Fibroblast of lung (primary cell): ENCODE data around the gene ADRA2C. TPM values are rescaled to one million over a fixed set of nuclear protein-coding genes. Genes with fewer than 3 reads are reported as not detected.

Experiments used
- DNase-seq, 2 donors: peaks; one replicate each; pipeline versions ENCODE4 v3.0.0 to v3.0.0-alpha.2; 2010; ENCODE audit warnings: low read depth in 2 of 2
- H2AFZ ChIP-seq: 2 replicates; pipeline ENCODE4 v1.5.1; 2012; ENCODE audit warnings: low read length, control low read depth, inconsistent platforms
- H3K27ac ChIP-seq: 2 replicates; pipeline ENCODE4 v1.5.1; 2011; ENCODE audit warnings: low read length, control low read depth; ENCODE audit not compliant: insufficient read depth
- H3K27me3 ChIP-seq: 2 replicates; pipeline ENCODE4 v1.5.1; 2011; ENCODE audit warnings: mild to moderate bottlenecking, low read length; ENCODE audit not compliant: control insufficient read depth, insufficient read depth
- H3K36me3 ChIP-seq: 2 replicates; pipeline ENCODE4 v1.5.1; 2011; ENCODE audit warnings: low read length; ENCODE audit not compliant: control insufficient read depth, insufficient read depth
- H3K4me1 ChIP-seq: 2 replicates; pipeline ENCODE4 v1.5.1; 2011; ENCODE audit warnings: low read length; ENCODE audit not compliant: control insufficient read depth, insufficient read depth; ENCODE audit errors: extremely low read depth
- H3K4me2 ChIP-seq: 2 replicates; pipeline ENCODE4 v1.5.1; 2011; ENCODE audit warnings: low read length, control low read depth; ENCODE audit not compliant: insufficient read depth; ENCODE audit errors: extremely low read depth
- H3K4me3 ChIP-seq, 4 experiments: fragments of 200-600 bp in 1 of 4; sonication (generic) in 1 of 4; replicated peaks in 1 of 4; 2 replicates each; pipeline ENCODE4 v1.5.1; 2011 to 2016; ENCODE audit warnings: low read length in 4 of 4, low read depth in 3 of 4, mild to moderate bottlenecking in 3 of 4, control low read depth in 2 of 4, inconsistent platforms in 1 of 4, mixed read lengths in 1 of 4; ENCODE audit not compliant: insufficient read depth in 1 of 4; ENCODE audit errors: control extremely low read depth in 1 of 4
- H3K79me2 ChIP-seq: 2 replicates; pipeline ENCODE4 v1.5.1; 2012; ENCODE audit warnings: mild to moderate bottlenecking, low read length, inconsistent platforms; ENCODE audit not compliant: control insufficient read depth, insufficient read depth
- H3K9ac ChIP-seq: 2 replicates; pipeline ENCODE4 v1.5.1; 2011; ENCODE audit warnings: mild to moderate bottlenecking, low read length, control low read depth; ENCODE audit not compliant: insufficient read depth
- H3K9me3 ChIP-seq: 2 replicates; pipeline ENCODE4 v1.5.1; 2012; ENCODE audit warnings: low read depth, low read length; ENCODE audit not compliant: control insufficient read depth, insufficient read depth
- H4K20me1 ChIP-seq: 2 replicates; pipeline ENCODE4 v1.5.1; 2011; ENCODE audit warnings: low read length; ENCODE audit not compliant: control insufficient read depth, insufficient read depth; ENCODE audit errors: extremely low read depth
- EZH2 ChIP-seq: IDR thresholded peaks from 2 replicates; pipeline ENCODE4 v1.5.1; 2012; ENCODE audit warnings: low read length, control low read depth, mild to moderate bottlenecking; ENCODE audit errors: missing control alignments
- polyA plus RNA-seq, 2 donors: library from polyadenylated mRNA; depleted of rRNA in 1 of 2; stranded (reverse) in 1 of 2; unstranded in 1 of 2; fragments of >200 nt; gene quantifications; 2 replicates each; pipeline ENCODE4 v1.2.1, GENCODE V29; 2011 to 2012; ENCODE audit warnings: missing spikeins in 1 of 2
- total RNA-seq: library from RNA; depleted of rRNA; stranded (reverse); fragments of >200 nt; gene quantifications from 2 replicates; pipeline ENCODE4 v1.2.1, GENCODE V29; 2014
- TF ChIP-seq, protein P1 (sequence below), 2 donors: IDR thresholded peaks in 1 of 2; conservative IDR thresholded peaks in 1 of 2; 1 replicate in 1 of 2; 2 replicates in 1 of 2; pipeline ENCODE4 v1.5.1; 2011 to 2012; ENCODE audit warnings: low read length in 2 of 2, control low read depth in 1 of 2, inconsistent platforms in 1 of 2, low read depth in 1 of 2, mild to moderate bottlenecking in 1 of 2

The ADRA2C gene
- total and polyA plus RNA-seq, 2 donors (not counting 1 experiment from before 2014, with no cell fraction given), result 0.30 to 0.33 TPM

DNA sequence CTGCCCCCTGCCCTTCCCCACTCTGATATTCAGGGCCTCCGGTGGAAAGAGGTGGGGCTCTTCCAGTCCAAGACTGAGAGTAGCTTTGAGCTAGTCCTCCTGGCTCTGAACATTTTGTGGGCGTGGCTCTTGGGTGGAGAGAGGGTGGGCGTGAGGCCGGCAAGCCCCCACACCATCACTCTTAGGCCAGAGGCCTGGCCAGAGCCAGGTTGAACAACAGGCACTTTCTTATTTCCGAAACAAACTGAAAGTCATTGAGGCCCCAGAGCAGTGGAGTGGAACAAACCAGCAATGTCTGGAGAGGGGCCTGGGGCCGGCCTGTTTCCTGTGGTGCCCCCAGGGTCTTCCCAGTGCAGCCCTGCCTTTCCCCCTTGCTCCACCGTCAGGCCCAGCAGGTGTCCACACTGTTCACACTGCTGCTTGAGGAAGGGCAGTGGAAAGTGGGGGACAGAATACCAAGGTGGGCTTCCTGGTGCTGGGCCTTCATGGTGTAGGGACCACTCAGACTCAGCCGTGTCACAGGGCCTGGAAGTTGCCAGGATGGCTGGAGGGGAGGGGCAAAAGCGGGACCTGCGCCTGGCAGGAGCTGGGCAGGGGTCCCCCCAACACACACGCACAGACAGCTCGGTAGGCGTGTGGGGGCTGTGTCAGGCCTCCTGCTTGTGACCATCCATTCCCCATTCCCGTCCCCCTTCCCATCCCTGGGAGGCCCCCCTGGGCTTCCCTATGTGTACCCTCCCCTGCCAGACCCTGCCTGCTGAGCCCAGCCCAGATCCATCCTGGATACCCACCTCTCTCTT is 2.9 kb downstream of the ADRA2C start:
- Histone ChIP-seq H3K4me3 (no peak overlapping the region), H3K9ac (no peak overlapping the region), H4K20me1 (no peaks in the 10 kb centered on the region), H3K9me3 (no peaks in the 10 kb centered on the region), H3K4me2 (no peak overlapping the region), H3K79me2 (no peaks in the 10 kb centered on the region), H3K36me3 (no peaks in the 10 kb centered on the region), H2AFZ (no peak overlapping the region), H3K27ac (no peak overlapping the region), H3K4me1 (no peaks in the 10 kb centered on the region), H3K27me3 (peaks cover 13% of the 10 kb centered on the region)
- TF ChIP-seq, protein P1, sequence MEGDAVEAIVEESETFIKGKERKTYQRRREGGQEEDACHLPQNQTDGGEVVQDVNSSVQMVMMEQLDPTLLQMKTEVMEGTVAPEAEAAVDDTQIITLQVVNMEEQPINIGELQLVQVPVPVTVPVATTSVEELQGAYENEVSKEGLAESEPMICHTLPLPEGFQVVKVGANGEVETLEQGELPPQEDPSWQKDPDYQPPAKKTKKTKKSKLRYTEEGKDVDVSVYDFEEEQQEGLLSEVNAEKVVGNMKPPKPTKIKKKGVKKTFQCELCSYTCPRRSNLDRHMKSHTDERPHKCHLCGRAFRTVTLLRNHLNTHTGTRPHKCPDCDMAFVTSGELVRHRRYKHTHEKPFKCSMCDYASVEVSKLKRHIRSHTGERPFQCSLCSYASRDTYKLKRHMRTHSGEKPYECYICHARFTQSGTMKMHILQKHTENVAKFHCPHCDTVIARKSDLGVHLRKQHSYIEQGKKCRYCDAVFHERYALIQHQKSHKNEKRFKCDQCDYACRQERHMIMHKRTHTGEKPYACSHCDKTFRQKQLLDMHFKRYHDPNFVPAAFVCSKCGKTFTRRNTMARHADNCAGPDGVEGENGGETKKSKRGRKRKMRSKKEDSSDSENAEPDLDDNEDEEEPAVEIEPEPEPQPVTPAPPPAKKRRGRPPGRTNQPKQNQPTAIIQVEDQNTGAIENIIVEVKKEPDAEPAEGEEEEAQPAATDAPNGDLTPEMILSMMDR (conservative IDR thresholded peaks at IDR 0.05 in 1 of 2, IDR thresholded peaks at IDR 0.05 in 1 of 2; ENCODE audit: low read depth in 1 of 2, low read length in 2 of 2), result no peak
- no peak for TF ChIP-seq EZH2
- DNase-seq, result no peak

DNA sequence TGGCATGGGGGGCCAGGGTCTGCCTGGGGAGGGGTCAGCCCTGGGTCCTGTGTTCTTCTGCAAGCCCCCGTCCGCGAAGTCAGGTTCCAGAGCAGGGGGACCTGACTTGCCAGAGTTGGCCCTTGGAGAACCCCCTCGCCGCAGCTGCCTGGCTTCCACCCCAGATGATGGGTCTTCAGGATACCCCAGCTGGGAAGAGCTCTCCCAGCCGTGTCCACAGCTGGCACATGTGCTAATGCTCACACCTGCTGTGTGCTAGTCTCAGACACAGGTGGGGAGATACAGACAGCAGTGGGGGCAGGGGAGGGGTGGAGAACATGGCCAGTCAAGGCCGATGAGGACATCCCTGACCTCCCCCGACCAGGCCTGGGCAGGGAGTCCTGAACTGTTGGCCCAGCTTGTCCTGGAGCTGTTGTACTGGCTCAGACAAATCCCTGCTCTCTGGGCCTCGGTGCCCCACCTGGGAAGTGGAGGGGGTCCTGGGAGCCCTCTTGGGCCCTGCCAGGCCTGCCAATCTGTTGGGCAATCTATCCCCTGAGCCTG is 3.5 kb downstream of the ADRA2C start:
- no peaks in the 10 kb centered on the region for H3K9me3 ChIP-seq
- no peak for DNase-seq
- no peak overlapping the region for H3K27ac ChIP-seq

More for the DNA sequence above, 3.5 kb downstream of the ADRA2C start:
- H3K9ac ChIP-seq, result no peak overlapping the region
- H3K4me3 ChIP-seq, result no peak overlapping the region
- H3K4me2 ChIP-seq, result no peak overlapping the region
- H4K20me1 ChIP-seq, result no peaks in the 10 kb centered on the region
- peaks cover 13% of the 10 kb centered on the region for H3K27me3 ChIP-seq
- H3K79me2 ChIP-seq, result no peaks in the 10 kb centered on the region
- H2AFZ ChIP-seq, result no peak overlapping the region
- no peaks in the 10 kb centered on the region for H3K4me1 ChIP-seq
- H3K36me3 ChIP-seq, result no peaks in the 10 kb centered on the region
- TF ChIP-seq, protein P1 (conservative IDR thresholded peaks at IDR 0.05 in 1 of 2, IDR thresholded peaks at IDR 0.05 in 1 of 2; ENCODE audit: low read depth in 1 of 2, low read length in 2 of 2), result no peak
- no peak for TF ChIP-seq EZH2
